Stromal cell of bone marrow (primary cell): Measurements from ENCODE around the gene OPCML.

ENCODE experiments used
- DNase-seq: peaks from one replicate; pipeline ENCODE4 v3.0.0-alpha.2; 2012; ENCODE audit warnings: low read depth

Gene OPCML

DNA sequence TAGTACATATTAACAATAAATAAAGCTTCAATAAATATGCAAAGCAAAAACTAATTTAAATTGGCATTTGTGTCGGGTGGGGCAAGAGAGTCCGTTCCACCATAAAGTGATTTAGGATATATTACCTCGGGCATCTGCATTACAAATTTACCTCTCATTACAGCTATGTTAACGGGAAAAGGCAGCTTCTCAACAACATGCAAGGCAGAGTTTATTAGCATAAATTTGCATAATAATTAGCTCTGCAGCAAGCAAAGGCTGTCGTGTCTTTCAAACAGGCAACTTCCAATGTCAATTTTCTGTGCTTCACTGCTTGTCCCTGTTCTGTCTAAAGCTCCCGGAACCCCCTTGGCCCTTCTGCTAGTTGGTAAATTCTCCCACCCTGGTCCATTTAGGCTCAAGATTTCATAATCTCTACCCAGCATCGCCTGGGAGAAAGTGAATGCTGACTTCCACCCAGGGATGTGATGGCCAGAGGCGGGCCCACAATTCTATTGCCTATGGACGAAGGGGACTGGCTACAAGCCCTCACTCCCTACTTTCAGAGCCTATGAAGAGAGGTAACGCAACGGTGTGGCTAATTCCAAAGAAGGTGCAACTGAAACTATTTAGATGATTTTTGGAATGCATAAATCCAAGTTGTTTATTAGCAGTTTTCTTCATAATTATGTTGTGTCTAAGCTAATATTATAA is 462.1 kb downstream of the OPCML start:
- DNase-seq = no peak

DNA sequence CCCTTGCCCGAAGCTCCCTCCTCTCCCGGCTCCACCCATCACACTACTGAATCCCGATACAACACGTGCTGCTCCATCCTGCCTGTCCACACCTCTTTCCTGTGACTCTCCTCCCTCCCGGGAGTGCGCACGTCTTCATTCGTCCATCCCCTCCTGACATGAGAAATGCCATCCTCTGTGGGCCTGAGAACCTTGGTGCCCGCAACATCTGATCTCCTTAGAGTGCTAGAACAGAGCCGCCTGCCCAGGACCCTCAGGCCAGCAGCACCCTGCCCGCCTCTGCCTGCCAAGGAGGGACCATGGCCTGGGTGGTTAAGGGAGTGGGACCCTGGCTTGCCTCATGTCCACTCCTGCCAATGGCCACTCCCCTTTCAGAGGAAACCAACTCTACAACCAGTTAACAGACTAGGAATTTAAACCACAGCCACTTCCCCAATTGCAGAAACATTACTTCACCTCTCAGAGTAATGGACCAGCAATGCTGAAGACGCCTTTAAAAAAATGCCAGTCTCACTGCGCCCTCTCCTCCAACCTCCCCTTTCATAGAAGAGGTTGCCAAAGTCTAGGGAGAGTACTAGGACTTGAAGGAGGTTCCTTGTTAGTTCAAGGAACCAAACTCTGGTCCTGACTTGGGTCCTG is 466.3 kb downstream of the OPCML start:
- no peak for DNase-seq

DNA sequence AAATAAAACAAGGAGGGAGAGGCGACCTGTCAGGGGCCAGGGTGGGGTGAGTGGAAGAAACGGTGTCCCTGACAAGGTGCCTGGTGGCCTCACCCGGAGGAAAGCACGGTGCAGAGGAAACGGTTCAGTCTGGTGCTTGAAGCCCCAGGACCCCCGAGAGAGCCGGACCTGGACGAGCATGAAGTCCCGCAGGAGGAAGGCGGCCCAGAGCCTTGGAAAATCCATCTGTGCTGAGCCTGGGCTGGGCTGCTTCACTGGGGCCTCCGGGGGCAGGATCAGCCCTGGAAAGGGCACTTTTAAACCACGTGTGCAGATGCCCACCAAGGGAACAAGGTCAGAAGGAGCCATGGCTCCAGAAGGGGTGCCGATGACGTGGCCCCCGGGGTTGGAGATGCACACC is 467.3 kb downstream of the OPCML start:
- no peak for DNase-seq

- peak; percentile 24 for DNase-seq
Observed at GRCh38 chr11:133064152-133064877, 468.0 kb downstream of the OPCML start.

DNA sequence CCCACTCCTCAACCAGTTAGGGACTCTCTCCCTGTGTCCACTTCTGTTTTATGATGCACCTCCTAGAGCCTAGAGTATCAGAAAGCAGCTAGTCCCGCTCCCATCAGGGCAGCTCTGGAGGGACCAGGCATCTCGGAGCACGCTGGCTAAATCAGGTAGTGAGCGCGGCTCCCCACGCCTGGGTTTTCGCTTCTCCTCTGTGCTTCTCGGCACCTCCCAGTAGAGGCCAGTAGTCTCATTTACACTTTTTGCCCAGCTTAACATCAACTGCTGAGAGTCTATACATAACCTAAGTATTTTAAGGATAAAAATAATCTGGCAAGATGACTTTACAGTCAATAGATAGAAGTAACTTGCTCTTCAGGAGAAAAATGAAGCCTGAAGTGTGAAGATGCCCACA is 473.8 kb downstream of the OPCML start:
- no peak for DNase-seq

- DNase-seq = no peak
Observed at GRCh38 chr11:133053124-133053776, 479.1 kb downstream of the OPCML start.

DNA sequence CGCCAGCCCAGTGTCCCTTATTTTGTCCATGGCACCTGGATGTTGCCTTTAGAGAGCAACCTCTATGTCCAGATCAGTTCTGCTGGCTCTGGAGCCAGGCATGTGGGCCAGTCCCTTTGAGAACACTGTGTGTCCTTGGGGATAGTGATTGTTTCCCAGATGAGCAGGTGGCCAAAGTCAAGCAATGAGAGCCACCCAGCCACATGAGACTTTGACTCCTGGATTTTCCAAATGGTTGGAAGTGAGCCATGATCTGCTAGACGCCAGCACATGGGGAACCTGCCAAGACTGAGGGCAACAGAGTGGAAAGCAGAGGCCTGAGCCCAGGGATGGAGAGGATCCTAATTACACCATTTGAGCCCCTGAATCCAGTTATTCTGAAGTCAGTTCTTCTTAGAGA is 479.8 kb downstream of the OPCML start:
- no peak for DNase-seq

GRCh38 chr11:133049244-133050019 is 482.9 kb downstream of the OPCML start:
- no peak for DNase-seq

DNA sequence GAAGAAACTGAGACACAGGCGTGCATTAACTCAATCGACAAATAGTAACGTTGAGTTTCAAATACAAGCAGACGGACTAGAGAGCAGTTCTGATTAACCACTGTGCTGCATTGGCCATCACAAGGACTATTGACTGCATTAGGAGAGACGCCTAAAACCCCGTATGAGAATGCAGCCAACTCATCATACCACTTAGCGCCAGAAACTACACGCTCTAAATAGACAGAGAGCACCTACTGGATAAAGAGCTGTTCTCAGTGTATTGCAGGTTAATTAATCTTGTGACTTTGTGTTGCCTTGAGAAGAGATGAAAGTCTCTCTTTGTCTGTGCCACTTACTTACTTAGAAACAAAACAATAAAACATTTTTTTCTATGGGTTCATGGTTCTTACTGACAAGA is 484.0 kb downstream of the OPCML start:
- no peak for DNase-seq

DNA sequence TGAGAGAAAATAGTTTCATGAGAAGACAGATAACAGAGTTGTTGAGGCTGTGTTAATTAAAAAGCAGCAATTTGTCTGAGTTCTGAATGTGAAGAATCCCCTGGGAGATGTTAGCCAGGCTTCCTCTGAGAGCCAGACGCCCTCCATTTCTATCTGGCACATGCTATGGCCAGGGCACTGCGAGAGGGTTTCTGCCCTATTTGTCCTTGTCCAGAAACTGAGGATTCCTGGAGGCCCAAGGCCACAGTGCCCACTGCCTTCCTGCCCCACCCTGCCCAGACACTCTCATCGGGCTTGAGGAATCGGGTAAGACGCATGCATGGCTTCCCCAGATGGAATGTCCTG is 484.6 kb downstream of the OPCML start:
- no peak for DNase-seq

DNA sequence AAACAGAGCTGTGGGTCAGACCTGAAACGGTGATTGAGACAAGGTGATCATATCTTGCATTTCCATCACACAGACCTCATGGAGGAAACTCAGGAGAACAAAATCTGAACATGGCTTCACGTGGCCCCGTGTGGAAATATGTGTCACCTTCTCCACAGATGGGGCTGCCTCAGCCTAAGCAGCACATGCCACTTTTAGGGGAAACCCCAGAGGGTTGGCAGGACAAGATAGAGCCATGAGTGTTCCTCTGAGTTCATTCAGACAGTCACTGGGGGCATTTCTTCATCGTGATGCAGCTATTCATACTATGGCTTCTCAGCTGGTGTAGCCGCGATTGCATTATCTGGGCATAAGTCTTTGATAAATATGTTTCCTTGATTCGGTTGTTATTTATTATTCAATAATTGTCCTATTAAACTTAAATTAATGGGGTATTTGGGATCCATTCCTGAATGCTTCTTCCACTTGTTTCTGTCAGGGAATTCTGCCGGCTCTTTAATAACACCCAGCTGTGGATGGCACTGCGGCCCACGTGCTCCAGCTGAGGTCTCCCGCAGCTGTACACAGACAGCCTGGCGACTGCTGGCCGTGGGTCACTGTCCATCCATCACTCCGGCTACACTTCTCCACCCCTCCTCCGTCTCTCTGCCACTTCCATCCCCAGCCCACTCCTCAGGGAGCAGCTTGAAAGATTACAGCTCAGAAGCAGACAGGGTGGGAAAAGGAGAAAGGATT is 485.1 kb downstream of the OPCML start:
- DNase-seq = no peak

GRCh38 chr11:133046252-133046651 is 486.0 kb downstream of the OPCML start:
- no peak for DNase-seq

- no peak for DNase-seq
Observed at GRCh38 chr11:133041928-133042882, 490.1 kb downstream of the OPCML start.

- DNase-seq = no peak
Observed at GRCh38 chr11:133041181-133041580, 491.1 kb downstream of the OPCML start.

DNA sequence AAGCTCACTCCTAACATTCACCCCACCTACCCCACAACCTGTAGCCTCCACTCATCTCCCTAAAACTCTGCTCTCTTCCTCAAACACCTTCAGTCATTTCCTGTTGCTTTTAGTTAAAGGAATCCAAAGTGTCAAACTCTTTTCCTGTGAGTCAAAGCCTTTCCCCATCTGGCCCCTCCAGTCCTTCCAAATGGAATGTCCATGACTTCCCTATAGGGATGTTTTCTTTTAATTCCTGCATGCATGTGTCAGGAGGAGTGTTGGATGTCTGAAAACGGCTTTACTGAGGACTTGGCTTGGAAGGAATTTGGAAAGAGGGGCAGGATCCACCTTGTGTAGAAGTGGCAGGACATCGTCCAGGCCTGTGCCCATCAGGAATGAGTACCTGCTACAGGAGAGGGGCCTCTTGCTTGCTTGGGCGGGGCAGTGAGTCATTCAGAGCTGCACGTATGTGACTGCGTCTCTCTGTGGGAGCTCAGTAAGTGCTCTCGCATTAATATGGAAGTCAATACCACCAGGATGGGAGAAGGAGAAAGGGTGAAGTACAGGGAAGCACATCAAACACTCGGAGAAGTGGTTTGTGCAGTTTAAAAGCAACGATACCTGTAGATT is 491.9 kb downstream of the OPCML start:
- no peak for DNase-seq

DNA sequence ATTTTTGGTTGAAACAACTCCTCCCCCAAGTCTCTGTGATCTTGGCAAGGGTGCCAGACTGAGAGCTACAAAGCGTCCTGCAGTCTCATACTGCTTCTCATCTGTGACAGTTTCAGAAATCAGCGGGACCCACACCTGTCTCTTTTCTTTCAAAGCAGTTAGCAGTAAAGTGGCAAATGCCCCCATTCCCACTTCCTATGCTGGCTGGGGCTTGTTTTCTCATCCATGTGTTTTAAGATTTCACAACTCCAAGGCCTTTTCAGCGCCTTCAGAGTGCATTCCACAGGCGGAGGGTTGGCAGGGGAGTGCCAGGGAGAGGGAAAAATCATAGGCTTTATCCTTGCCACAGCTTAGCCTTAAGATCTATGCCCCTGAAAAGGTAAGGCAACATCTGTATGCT is 493.5 kb downstream of the OPCML start:
- no peak for DNase-seq

- DNase-seq = no peak
Observed at GRCh38 chr11:133034929-133035328, 497.4 kb downstream of the OPCML start.

- no peak for DNase-seq
Observed at GRCh38 chr11:133029107-133029506, 503.2 kb downstream of the OPCML start.

- no peak for DNase-seq
Observed at GRCh38 chr11:133026952-133027351, 505.3 kb downstream of the OPCML start.

DNA sequence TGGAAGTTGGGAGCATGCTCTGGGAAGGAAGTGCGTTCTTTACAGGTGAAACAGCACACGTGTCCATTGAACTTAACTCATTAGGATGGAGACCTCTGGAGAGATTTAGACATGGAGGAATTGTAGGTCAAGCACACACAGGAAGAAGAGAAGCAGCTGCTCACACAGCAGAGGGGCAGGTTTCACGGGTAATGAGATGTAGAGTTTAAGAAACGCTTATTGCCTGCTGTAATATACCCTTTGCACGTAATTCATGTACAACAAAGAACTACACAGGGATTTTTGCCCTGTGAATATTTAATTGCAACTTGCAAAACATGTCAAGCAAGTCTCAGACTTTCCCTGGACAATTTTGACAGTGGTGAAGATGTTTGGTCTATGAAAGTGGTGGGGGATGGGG is 508.0 kb downstream of the OPCML start:
- no peak for DNase-seq
